GM06990 (cell line): ENCODE data around the gene AJUBA.
"Not testable (repeated sequence)": the region's sequence is repeated elsewhere in the genome, so short reads cannot be mapped to it uniquely, and the experiment has no call there.

ENCODE experiments used
- DNase-seq: peaks from one replicate; pipeline ENCODE4 v3.0.0-alpha.2; 2011; ENCODE audit not compliant: insufficient read length; ENCODE audit errors: extremely low read depth
- H3K27me3 ChIP-seq: replicated peaks from 2 replicates; pipeline ENCODE4 v1.6.0; 2011; ENCODE audit warnings: low read length; ENCODE audit not compliant: control insufficient read depth, insufficient read depth
- H3K36me3 ChIP-seq: 2 replicates; pipeline ENCODE4 v1.5.1; 2011; ENCODE audit warnings: low read length; ENCODE audit not compliant: control insufficient read depth, insufficient read depth
- H3K4me3 ChIP-seq: replicated peaks from 2 replicates; pipeline ENCODE4 v1.5.1; 2011; ENCODE audit warnings: low read depth, mild to moderate bottlenecking, control low read depth, low read length
- TF ChIP-seq, protein P1 (sequence below): IDR thresholded peaks from 2 replicates; pipeline ENCODE4 v1.5.1; 2011; ENCODE audit warnings: low read length, control low read depth, mild to moderate bottlenecking, inconsistent platforms; ENCODE audit not compliant: insufficient read depth, poor library complexity, severe bottlenecking

AJUBA gene

DNA sequence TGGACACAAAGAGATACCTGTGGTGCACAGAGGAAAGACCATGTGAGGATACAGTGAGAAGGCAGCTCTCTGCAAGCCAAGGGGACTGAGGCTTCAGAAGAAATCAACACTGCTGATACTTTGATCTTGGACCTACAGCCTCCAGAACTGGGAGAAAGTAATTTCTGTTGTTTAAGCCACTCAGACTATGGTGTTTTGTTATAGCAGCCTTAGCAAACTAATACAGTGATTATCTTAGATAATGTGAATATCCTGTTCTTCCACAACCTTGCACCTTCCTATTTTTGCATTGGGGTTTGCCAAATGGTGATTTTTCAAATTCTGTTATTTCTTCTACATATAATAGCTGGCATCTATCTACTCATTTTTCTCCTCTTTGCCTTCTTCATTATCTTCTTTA, 35.8 kb upstream of the AJUBA start:
- TF ChIP-seq, protein P1, sequence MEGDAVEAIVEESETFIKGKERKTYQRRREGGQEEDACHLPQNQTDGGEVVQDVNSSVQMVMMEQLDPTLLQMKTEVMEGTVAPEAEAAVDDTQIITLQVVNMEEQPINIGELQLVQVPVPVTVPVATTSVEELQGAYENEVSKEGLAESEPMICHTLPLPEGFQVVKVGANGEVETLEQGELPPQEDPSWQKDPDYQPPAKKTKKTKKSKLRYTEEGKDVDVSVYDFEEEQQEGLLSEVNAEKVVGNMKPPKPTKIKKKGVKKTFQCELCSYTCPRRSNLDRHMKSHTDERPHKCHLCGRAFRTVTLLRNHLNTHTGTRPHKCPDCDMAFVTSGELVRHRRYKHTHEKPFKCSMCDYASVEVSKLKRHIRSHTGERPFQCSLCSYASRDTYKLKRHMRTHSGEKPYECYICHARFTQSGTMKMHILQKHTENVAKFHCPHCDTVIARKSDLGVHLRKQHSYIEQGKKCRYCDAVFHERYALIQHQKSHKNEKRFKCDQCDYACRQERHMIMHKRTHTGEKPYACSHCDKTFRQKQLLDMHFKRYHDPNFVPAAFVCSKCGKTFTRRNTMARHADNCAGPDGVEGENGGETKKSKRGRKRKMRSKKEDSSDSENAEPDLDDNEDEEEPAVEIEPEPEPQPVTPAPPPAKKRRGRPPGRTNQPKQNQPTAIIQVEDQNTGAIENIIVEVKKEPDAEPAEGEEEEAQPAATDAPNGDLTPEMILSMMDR = no peak
- 0 out of 2 replicates have a peak, but pooled peaks cover 3% of the 10 kb centered on the region for H3K36me3 ChIP-seq
- DNase-seq = no peak
- no peak overlapping the region for H3K4me3 ChIP-seq
- H3K27me3 ChIP-seq = no peaks in the 10 kb centered on the region

DNA sequence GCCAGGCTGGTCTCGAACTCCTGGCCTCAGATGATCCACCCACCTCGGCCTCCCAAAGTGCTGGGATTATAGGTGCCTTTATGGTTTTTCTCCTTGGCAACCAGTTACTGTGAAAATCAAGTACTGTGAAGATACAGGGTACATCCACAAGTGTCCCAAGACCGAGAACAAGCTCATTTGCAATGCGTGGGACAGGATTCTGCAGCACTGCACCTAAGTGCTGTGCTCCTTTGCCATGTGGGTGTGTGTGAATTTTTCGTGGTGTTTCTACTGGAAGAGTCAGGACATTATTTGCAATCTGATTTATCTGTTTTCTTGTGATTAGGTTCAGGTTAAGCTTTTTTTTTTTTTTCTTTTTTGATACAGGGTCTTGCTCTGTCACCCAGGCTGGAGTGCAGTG, 34.7 kb upstream of the AJUBA start:
- H3K4me3 ChIP-seq = no peak overlapping the region

DNA sequence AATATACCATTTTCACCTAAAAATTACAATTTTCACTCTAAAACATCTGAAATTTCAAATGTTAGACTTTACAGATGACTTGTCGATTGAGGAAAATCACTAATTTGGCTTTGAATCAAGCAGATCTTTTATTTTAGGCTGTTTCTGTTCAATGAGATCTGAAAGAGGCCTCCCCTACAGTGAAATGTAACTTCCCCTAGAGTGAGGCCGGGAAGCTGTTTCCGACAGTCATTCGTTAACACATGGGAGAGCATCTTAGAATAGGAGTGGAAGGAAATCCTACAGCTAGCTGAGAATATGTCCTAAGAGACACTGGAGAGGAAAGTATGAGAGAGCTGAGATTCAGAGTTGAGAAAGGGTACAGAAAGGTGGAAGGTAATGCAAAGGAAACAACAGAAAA, 33.3 kb upstream of the AJUBA start:
- Histone ChIP-seq H3K27me3 (no peaks in the 10 kb centered on the region), H3K4me3 (no peak overlapping the region), H3K36me3 (no peaks in the 10 kb centered on the region)
- TF ChIP-seq, protein P1 = no peak
- DNase-seq = no peak

More for the DNA sequence above, 34.7 kb upstream of the AJUBA start:
- TF ChIP-seq, protein P1 = no peak
- Histone ChIP-seq H3K27me3 (no peaks in the 10 kb centered on the region), H3K36me3 (0 out of 2 replicates have a peak, but pooled peaks cover 3% of the 10 kb centered on the region)
- DNase-seq = no peak

DNA sequence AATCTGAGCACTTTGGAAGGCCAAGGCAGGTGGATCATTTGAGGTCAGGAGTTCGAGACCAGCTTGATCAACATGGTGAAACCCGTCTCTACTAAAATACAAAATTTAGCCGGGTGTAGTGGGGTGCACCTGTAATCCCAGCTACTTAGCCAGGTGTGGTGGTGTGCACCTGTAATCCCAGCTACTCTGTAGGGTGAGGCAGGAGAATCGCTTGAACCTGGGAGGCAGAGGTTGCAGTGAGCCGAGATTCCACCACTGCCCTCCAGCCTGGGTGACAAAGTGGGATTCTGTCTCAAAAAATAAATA, 31.4 kb upstream of the AJUBA start:
- H3K27me3 ChIP-seq, DNase-seq, H3K36me3 ChIP-seq, H3K4me3 ChIP-seq: not testable (repeated sequence)

DNA sequence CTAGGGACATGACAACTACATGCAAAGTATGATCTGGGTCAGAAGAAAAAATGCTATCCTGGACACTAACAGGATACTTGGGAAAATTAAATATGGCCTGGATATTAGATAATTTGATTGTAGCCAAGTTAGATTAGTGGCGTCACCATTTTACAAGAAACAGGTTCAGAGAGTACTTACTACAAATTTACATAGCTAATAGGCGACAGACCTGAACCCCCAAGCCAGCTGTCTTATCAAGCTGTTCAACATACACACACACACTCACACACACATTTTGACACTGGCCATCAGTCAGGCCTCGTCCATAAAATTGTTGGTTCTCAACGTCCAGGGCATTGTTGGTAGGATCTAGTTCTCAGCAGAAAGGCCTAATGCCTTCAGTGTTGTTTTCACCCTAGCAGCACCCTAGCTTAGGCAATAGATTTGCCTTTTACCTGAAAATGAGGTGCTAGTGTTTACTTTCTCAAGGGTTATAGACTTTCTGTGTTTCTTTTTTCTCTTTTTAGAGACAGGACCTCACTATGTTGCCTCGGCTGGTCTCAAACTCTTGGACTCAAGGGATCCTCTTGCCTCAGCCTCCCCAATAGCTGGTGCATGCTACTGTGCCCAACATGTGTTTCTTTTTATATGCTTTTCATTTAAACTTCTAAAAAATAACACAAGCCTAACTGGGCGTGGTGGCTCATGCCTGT, 30.9 kb upstream of the AJUBA start:
- no peaks in the 10 kb centered on the region for H3K27me3 ChIP-seq
- TF ChIP-seq, protein P1 = no peak
- no peak overlapping the region for H3K4me3 ChIP-seq
- DNase-seq = no peak
- H3K36me3 ChIP-seq = no peaks in the 10 kb centered on the region

DNA sequence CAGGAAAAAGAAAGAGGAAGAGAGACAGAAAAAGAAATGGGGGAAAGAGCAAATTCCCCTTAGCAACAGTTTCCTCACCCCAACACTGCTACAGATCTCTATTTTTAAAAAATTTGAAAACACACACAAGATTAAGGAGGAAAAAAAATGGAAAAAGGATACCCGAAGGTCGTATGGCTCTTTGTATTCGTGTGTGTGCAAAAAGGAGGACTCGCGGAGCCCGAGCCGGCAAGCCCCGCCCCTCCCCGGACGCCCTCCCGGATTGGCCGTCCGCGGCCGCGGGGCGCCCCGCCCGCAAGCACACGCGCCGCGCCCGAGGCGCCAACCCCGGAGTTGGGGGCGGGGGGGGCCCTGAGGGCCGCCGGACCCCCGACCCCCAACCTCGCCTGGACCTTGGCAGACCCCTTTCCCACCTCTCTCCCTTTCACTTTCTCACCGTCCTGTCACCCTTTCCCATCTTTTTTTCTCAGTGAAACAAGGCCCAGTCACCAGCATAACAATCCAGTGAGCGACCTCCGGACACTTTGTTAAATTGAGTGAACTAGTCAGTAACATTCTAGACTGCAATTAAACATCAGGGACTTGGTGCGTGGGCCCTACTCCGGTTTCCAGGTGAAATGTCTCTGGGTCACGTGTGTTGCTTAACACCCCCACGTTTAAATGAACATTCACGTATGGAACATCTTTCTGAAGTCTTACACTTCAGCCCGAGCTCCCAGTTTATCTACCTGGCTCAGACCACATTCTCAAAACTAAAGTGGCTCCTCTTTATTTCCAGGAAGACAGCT, 27.8 kb upstream of the AJUBA start, which contains the start of gene C14orf93:
Gene C14orf93, minus strand, starts transcription at position 205 of the 788 bp plus-strand sequence. CDS start 11,120 bp downstream, outside the sequence.
- Histone ChIP-seq H3K4me3 (peak within 1 kb of the TSS; percentile 65), H3K27me3 (no peaks in the 10 kb centered on the region), H3K36me3 (no peaks in the 10 kb centered on the region)
- TF ChIP-seq, protein P1 = no peak
- peak; percentile 87 for DNase-seq
